Neural cell (in vitro differentiated cells): Measurements from ENCODE around the gene ABAT. TPM values are rescaled to one million over a fixed set of nuclear protein-coding genes. Genes with fewer than 3 reads are reported as not detected.

Experiments
- H2AFZ ChIP-seq: fragments of 200-600, 300-800 bp; sonication (generic), shearing (Covaris generic); 2 replicates; pipeline ENCODE4 v1.6.0; 2014; ENCODE audit warnings: low read depth, mild to moderate bottlenecking, antibody characterized with exemption, low read length, moderate library complexity
- H3F3A ChIP-seq: fragments of 200-600 bp; shearing (Covaris generic); 2 replicates; pipeline ENCODE4 v1.6.1; 2016; ENCODE audit warnings: mild to moderate bottlenecking, moderate library complexity, mixed read lengths, antibody characterized with exemption, low read length; ENCODE audit not compliant: insufficient read depth, poor library complexity, severe bottlenecking
- H3K27ac ChIP-seq: fragments of 200-600, 300-800 bp; sonication (generic), shearing (Covaris generic); 2 replicates; pipeline ENCODE4 v1.5.1; 2014; ENCODE audit warnings: mild to moderate bottlenecking, low read length, moderate library complexity
- H3K27me3 ChIP-seq: fragments of 300-800, 200-600 bp; sonication (generic), shearing (Covaris generic); 2 replicates; pipeline ENCODE4 v1.6.0; 2014; ENCODE audit warnings: mild to moderate bottlenecking, low read depth, low read length, moderate library complexity; ENCODE audit not compliant: insufficient read depth
- H3K36me3 ChIP-seq: fragments of 300-800, 200-600 bp; sonication (generic), shearing (Covaris generic); 2 replicates; pipeline ENCODE4 v1.5.1; 2014; ENCODE audit warnings: mild to moderate bottlenecking, antibody characterized with exemption, low read length, moderate library complexity; ENCODE audit not compliant: insufficient read depth
- H3K4me2 ChIP-seq: fragments of 300-800, 200-600 bp; sonication (generic), shearing (Covaris generic); 2 replicates; pipeline ENCODE4 v1.6.0; 2014; ENCODE audit warnings: mild to moderate bottlenecking, low read length
- H3K4me3 ChIP-seq: fragments of 300-800, 200-600 bp; sonication (generic), shearing (Covaris generic); 2 replicates; pipeline ENCODE4 v1.5.1; 2014; ENCODE audit warnings: mild to moderate bottlenecking, low read length, moderate library complexity
- H3K79me2 ChIP-seq: fragments of 200-600 bp; shearing (Covaris generic); replicated peaks from 2 replicates; pipeline ENCODE4 v1.6.0; 2014; ENCODE audit warnings: mild to moderate bottlenecking, low read length, moderate library complexity; ENCODE audit not compliant: insufficient read depth
- H3K9ac ChIP-seq: fragments of 300-800, 200-600 bp; sonication (generic), shearing (Covaris generic); 2 replicates; pipeline ENCODE4 v1.6.1; 2016; ENCODE audit warnings: mild to moderate bottlenecking, low read length, mixed read lengths
- H3K9me2 ChIP-seq: fragments of 200-600 bp; shearing (Covaris generic); 2 replicates; pipeline ENCODE4 v1.6.1; 2016; ENCODE audit warnings: mild to moderate bottlenecking, low read length, mixed read lengths; ENCODE audit not compliant: insufficient read depth
- H3K9me3 ChIP-seq: fragments of 200-600, 300-800 bp; sonication (generic), shearing (Covaris generic); 2 replicates; pipeline ENCODE4 v1.6.1; 2016; ENCODE audit warnings: mild to moderate bottlenecking, mixed run types, low read length, moderate library complexity, mixed read lengths
- H4K20me1 ChIP-seq: fragments of 200-600 bp; shearing (Covaris generic); 2 replicates; pipeline ENCODE4 v1.6.1; 2016; ENCODE audit warnings: mild to moderate bottlenecking, mixed run types; ENCODE audit not compliant: insufficient read depth
- CTCF ChIP-seq: fragments of 450-650 bp; IDR thresholded peaks from 2 replicates; pipeline ENCODE4 v1.5.1; 2014; ENCODE audit warnings: antibody characterized with exemption, mild to moderate bottlenecking, moderate library complexity; ENCODE audit not compliant: poor library complexity, severe bottlenecking
- EP300 ChIP-seq: fragments of 450-650 bp; conservative IDR thresholded peaks from 2 replicates; pipeline ENCODE4 v1.6.1; 2014; ENCODE audit warnings: antibody characterized with exemption, mild to moderate bottlenecking, moderate library complexity; ENCODE audit not compliant: poor library complexity, severe bottlenecking
- EZH2 ChIP-seq: fragments of 200-600, 300-800 bp; shearing (Covaris generic), sonication (generic); IDR thresholded peaks from 2 replicates; pipeline ENCODE4 v1.6.1; 2014; ENCODE audit warnings: antibody characterized with exemption, low read length, borderline replicate concordance, mild to moderate bottlenecking; ENCODE audit not compliant: insufficient read depth, poor library complexity, severe bottlenecking
- MXI1 ChIP-seq: fragments of 450-650 bp; conservative IDR thresholded peaks from 2 replicates; pipeline ENCODE4 v1.6.1; 2014; ENCODE audit warnings: antibody characterized with exemption, mild to moderate bottlenecking; ENCODE audit not compliant: poor library complexity, severe bottlenecking
- POLR2AphosphoS5 ChIP-seq: IDR thresholded peaks from 2 replicates; pipeline ENCODE4 v1.6.1; 2012
- RAD21 ChIP-seq: fragments of 450-650 bp; conservative IDR thresholded peaks from 2 replicates; pipeline ENCODE4 v1.6.1; 2014; ENCODE audit warnings: antibody characterized with exemption, mild to moderate bottlenecking, moderate library complexity
- TAF1 ChIP-seq: IDR thresholded peaks from 2 replicates; pipeline ENCODE4 v1.6.1; 2012; ENCODE audit warnings: low read depth
- polyA plus RNA-seq: library from polyadenylated mRNA; depleted of rRNA; stranded (reverse); fragments of >200 nt; gene quantifications from 2 replicates; pipeline ENCODE4 v1.2.3, GENCODE V29; 2014
- TF ChIP-seq, protein P1 (sequence below): IDR thresholded peaks from 2 replicates; pipeline ENCODE4 v1.6.1; 2012; ENCODE audit warnings: borderline replicate concordance

ABAT gene
- polyA plus RNA-seq, 1 donor from 2014 or later, result 125 TPM

GRCh38 chr16:8808613-8809353 is 134.4 kb downstream of the ABAT start:
- H3K9ac ChIP-seq, result no peak overlapping the region
- no peaks in the 10 kb centered on the region for H3F3A ChIP-seq
- H3K79me2 ChIP-seq, result no peaks in the 10 kb centered on the region
- H3K9me3 ChIP-seq, result no peaks in the 10 kb centered on the region
- H2AFZ ChIP-seq, result no peak overlapping the region
- H3K27ac ChIP-seq, result no peak overlapping the region
- no peak overlapping the region for H3K4me2 ChIP-seq
- H4K20me1 ChIP-seq, result no peaks in the 10 kb centered on the region
- no peak overlapping the region for H3K4me3 ChIP-seq
- H3K36me3 ChIP-seq, result no peaks in the 10 kb centered on the region
- H3K9me2 ChIP-seq, result no peaks in the 10 kb centered on the region
- TF ChIP-seq EZH2 (no peak), RAD21 (no peak), POLR2AphosphoS5 (no peak), EP300 (no peak), CTCF (no peak), TAF1 (no peak), MXI1 (no peak)
- TF ChIP-seq, protein P1, sequence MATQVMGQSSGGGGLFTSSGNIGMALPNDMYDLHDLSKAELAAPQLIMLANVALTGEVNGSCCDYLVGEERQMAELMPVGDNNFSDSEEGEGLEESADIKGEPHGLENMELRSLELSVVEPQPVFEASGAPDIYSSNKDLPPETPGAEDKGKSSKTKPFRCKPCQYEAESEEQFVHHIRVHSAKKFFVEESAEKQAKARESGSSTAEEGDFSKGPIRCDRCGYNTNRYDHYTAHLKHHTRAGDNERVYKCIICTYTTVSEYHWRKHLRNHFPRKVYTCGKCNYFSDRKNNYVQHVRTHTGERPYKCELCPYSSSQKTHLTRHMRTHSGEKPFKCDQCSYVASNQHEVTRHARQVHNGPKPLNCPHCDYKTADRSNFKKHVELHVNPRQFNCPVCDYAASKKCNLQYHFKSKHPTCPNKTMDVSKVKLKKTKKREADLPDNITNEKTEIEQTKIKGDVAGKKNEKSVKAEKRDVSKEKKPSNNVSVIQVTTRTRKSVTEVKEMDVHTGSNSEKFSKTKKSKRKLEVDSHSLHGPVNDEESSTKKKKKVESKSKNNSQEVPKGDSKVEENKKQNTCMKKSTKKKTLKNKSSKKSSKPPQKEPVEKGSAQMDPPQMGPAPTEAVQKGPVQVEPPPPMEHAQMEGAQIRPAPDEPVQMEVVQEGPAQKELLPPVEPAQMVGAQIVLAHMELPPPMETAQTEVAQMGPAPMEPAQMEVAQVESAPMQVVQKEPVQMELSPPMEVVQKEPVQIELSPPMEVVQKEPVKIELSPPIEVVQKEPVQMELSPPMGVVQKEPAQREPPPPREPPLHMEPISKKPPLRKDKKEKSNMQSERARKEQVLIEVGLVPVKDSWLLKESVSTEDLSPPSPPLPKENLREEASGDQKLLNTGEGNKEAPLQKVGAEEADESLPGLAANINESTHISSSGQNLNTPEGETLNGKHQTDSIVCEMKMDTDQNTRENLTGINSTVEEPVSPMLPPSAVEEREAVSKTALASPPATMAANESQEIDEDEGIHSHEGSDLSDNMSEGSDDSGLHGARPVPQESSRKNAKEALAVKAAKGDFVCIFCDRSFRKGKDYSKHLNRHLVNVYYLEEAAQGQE, result no peak
- no peaks in the 10 kb centered on the region for H3K27me3 ChIP-seq

DNA sequence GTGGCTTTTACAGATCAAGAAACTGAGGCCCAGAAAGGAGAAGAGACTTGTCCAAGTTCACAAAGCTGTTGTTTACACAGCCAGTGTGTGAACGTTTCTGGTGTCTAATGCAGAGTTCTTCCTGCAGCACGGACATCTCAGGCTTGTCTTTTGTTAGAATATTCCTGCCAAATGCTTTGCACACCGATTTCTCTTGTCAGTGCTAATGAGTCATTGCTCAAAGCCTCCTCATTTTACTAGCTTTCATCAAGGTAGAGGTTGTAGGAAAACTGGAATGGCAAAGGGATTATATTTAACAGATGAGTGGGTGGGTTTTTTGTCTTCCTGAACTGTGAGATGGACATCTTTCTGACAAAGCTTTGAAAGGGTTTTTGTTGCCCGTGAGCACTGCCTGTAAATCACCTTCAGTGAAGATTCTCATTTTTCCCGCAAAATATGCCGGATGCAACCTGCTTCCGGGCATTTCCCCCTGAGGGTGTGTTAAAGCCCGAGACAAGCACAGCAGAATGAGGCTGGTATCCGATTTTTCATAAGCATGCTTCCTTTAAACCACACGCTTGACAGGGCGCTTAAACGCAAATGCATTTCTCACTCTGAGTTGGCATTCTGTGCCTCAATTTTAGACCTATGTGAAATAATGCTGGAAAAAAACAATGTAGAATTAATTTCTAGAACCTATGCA is 137.9 kb downstream of the ABAT start:
- no peak overlapping the region for H3K27ac ChIP-seq
- H3K79me2 ChIP-seq, result no peaks in the 10 kb centered on the region
- peaks cover 1% of the 10 kb centered on the region for H3K36me3 ChIP-seq
- H3K9ac ChIP-seq, result no peak overlapping the region
- TF ChIP-seq EP300 (no peak), TAF1 (no peak)
- no peaks in the 10 kb centered on the region for H3K27me3 ChIP-seq
- no peaks in the 10 kb centered on the region for H3F3A ChIP-seq
- no peaks in the 10 kb centered on the region for H4K20me1 ChIP-seq
- no peak overlapping the region for H2AFZ ChIP-seq
- no peaks in the 10 kb centered on the region for H3K9me3 ChIP-seq
- H3K9me2 ChIP-seq, result no peaks in the 10 kb centered on the region
- H3K4me3 ChIP-seq, result no peak overlapping the region
- no peak overlapping the region for H3K4me2 ChIP-seq
